A549 (cell line): ENCODE results near the gene PRTFDC1.

Experiments used
- SREBF2 ChIP-seq: fragments of 450-650 bp; IDR thresholded peaks from 2 replicates; pipeline ENCODE4 v1.6.1; 2014; ENCODE audit warnings: mild to moderate bottlenecking, moderate library complexity
- TF ChIP-seq, protein P1 (sequence below): fragments of 200-600 bp; sonication (generic); IDR thresholded peaks from 2 replicates; pipeline ENCODE4 v1.6.1; 2016; ENCODE audit warnings: antibody characterized with exemption, mild to moderate bottlenecking, moderate library complexity

DNA sequence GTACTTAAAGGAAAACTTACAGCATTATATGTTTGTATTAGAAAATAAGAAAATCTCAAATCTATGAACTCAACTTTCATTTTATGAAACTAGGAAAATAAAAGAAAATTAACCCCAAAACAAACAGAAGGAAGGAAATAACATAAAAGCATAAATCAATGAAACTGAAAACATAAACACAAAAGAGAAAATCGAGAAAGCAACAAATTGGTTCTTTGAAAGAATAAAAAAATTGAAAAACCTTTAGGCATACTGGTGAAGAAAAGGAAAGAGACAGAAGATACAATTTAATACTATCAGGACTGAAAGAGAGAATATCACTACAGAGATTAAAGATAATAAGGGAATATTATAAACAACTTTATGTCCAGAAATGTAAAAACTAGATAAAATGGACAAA is 21.2 kb downstream of the PRTFDC1 start:
- no peak for TF ChIP-seq SREBF2
- TF ChIP-seq, protein P1, sequence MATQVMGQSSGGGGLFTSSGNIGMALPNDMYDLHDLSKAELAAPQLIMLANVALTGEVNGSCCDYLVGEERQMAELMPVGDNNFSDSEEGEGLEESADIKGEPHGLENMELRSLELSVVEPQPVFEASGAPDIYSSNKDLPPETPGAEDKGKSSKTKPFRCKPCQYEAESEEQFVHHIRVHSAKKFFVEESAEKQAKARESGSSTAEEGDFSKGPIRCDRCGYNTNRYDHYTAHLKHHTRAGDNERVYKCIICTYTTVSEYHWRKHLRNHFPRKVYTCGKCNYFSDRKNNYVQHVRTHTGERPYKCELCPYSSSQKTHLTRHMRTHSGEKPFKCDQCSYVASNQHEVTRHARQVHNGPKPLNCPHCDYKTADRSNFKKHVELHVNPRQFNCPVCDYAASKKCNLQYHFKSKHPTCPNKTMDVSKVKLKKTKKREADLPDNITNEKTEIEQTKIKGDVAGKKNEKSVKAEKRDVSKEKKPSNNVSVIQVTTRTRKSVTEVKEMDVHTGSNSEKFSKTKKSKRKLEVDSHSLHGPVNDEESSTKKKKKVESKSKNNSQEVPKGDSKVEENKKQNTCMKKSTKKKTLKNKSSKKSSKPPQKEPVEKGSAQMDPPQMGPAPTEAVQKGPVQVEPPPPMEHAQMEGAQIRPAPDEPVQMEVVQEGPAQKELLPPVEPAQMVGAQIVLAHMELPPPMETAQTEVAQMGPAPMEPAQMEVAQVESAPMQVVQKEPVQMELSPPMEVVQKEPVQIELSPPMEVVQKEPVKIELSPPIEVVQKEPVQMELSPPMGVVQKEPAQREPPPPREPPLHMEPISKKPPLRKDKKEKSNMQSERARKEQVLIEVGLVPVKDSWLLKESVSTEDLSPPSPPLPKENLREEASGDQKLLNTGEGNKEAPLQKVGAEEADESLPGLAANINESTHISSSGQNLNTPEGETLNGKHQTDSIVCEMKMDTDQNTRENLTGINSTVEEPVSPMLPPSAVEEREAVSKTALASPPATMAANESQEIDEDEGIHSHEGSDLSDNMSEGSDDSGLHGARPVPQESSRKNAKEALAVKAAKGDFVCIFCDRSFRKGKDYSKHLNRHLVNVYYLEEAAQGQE: no peak
